AG04450 (cell line): ENCODE results near the gene KRT37. TPM values are rescaled to one million over a fixed set of nuclear protein-coding genes. Genes with fewer than 3 reads are reported as not detected.
"Not testable (repeated sequence)": the region's sequence is repeated elsewhere in the genome, so short reads cannot be mapped to it uniquely, and the experiment has no call there.

Experiments
- CTCF ChIA-PET: fragments of 300-600, 350-600 bp; formaldehyde crosslinking; extraction: SDS; loops from one replicate; lab custom pipeline; 2022; ENCODE audit warnings: antibody characterized with exemption, inconsistent platforms; lab: Charles Lee
- POLR2A ChIA-PET: fragments of 350-600 bp; formaldehyde crosslinking; extraction: SDS; loops from one replicate; lab custom pipeline; 2021; ENCODE audit warnings: antibody characterized with exemption, inconsistent platforms; lab: Yijun Ruan, JAX
- DNase-seq: peaks from one replicate; pipeline ENCODE4 v3.0.0-alpha.2; 2011; ENCODE audit warnings: low read depth, low spot score
- H3K27ac ChIP-seq: one replicate; pipeline ENCODE4 v1.5.1; 2012; ENCODE audit warnings: low read depth, low read length, control low read depth
- H3K27me3 ChIP-seq: one replicate; pipeline ENCODE4 v1.6.0; 2012; ENCODE audit warnings: low read length; ENCODE audit not compliant: control insufficient read depth, insufficient read depth
- H3K4me3 ChIP-seq: 2 replicates; pipeline ENCODE4 v1.5.1; 2011; ENCODE audit warnings: mild to moderate bottlenecking, low read depth, low read length, control low read depth
- H3K9me3 ChIP-seq: 2 replicates; pipeline ENCODE4 v1.5.1; 2012; ENCODE audit warnings: low read length; ENCODE audit not compliant: control insufficient read depth, insufficient read depth
- CTCF ChIP-seq: IDR thresholded peaks from 2 replicates; pipeline ENCODE4 v1.5.1; 2011; ENCODE audit warnings: low read depth, low read length, control low read depth, inconsistent platforms
- polyA plus RNA-seq: library from polyadenylated mRNA; depleted of rRNA; stranded (reverse); fragments of >200 nt; gene quantifications from 2 replicates; pipeline ENCODE4 v1.2.3, GENCODE V29; 2011

The KRT37 gene
- polyA plus RNA-seq, 1 experiment = not detected

GRCh38 chr17:41396996-41397660 is 27.3 kb downstream of the KRT37 start, which contains the start of gene KRT31:
Gene KRT31 (minus strand): TSS chr17:41397608. CDS start chr17:41397539, 69 bp downstream.
- DNase-seq = no peak
- POLR2A ChIA-PET = no interaction called here
- H3K9me3 ChIP-seq = no peaks in the 10 kb centered on the region
- H3K27ac ChIP-seq = no peak within 1 kb of the TSS
- H3K27me3 ChIP-seq = no peaks in the 10 kb centered on the region
- TF ChIP-seq CTCF = no peak
- H3K4me3 ChIP-seq = no peak within 1 kb of the TSS
- CTCF ChIA-PET = no interaction called here

GRCh38 chr17:41396340-41396739 is 28.0 kb downstream of the KRT37 start:
- H3K4me3 ChIP-seq = no peak overlapping the region
- no peaks in the 10 kb centered on the region for H3K27me3 ChIP-seq
- POLR2A ChIA-PET = interaction anchor here (0.7 kb wide), 1 partner anchor 16 kb away, joined by 3 read pairs; no protein-coding TSS in a partner anchor
- no peak for DNase-seq
- H3K9me3 ChIP-seq = no peaks in the 10 kb centered on the region
- H3K27ac ChIP-seq = no peak overlapping the region
- CTCF ChIA-PET = no interaction called here
- no peak for TF ChIP-seq CTCF

GRCh38 chr17:41395611-41396010 is 28.8 kb downstream of the KRT37 start:
- Histone ChIP-seq H3K9me3 (no peaks in the 10 kb centered on the region), H3K27me3 (no peaks in the 10 kb centered on the region)

GRCh38 chr17:41395044-41395443 is 29.3 kb downstream of the KRT37 start:
- H3K27me3 ChIP-seq, H3K9me3 ChIP-seq, DNase-seq, H3K4me3 ChIP-seq, H3K27ac ChIP-seq, POLR2A ChIA-PET: not testable (repeated sequence)
- CTCF ChIA-PET = interaction anchor here (0.6 kb wide), 1 partner anchor 8 kb away, joined by 3 read pairs; no protein-coding TSS in a partner anchor

More at GRCh38 chr17:41395611-41396010, 28.8 kb downstream of the KRT37 start:
- Histone ChIP-seq H3K4me3 (no peak overlapping the region), H3K27ac (no peak overlapping the region)
- ChIA-PET CTCF (no interaction called here), POLR2A (interaction anchor here (0.7 kb wide), 1 partner anchor 15 kb away, joined by 3 read pairs; no protein-coding TSS in a partner anchor)
- TF ChIP-seq CTCF = no peak
- DNase-seq = no peak

- no peak for TF ChIP-seq CTCF
- H3K27ac ChIP-seq = no peak overlapping the region
- H3K27me3 ChIP-seq = no peaks in the 10 kb centered on the region
- no peak for DNase-seq
- H3K9me3 ChIP-seq = no peaks in the 10 kb centered on the region
- no peak overlapping the region for H3K4me3 ChIP-seq
- ChIA-PET POLR2A (no interaction called here), CTCF (interaction anchor here (0.6 kb wide), 1 partner anchor 9 kb away, joined by 3 read pairs; no protein-coding TSS in a partner anchor)
These were observed 30.0 kb downstream of the KRT37 start for GRCh38 chr17:41394254-41394996.
